Spleen (tissue), 7 donors: Measurements from ENCODE around the gene VTI1A.

Experiments
- CTCF ChIP-seq, 11 experiments: fragments of 200-600 bp in 7 of 11; fragments of 450-650 bp in 4 of 11; sonication (generic) in 4 of 11; IDR thresholded peaks in 8 of 11; conservative IDR thresholded peaks in 3 of 11; 1 replicate in 7 of 11; 2 replicates in 4 of 11; pipeline versions ENCODE4 v1.4.0 to v1.8.0; 2016 to 2021; ENCODE audit warnings: antibody characterized with exemption in 11 of 11, inconsistent platforms in 4 of 11, mild to moderate bottlenecking in 1 of 11
- POLR2A ChIP-seq, 3 donors: fragments of 450-650 bp; IDR thresholded peaks; one replicate each; pipeline ENCODE4 v1.5.1; 2017; ENCODE audit warnings: antibody characterized with exemption in 3 of 3, mild to moderate bottlenecking in 1 of 3
- POLR2AphosphoS5 ChIP-seq, 3 donors: sonication (generic); formaldehyde crosslinking; IDR thresholded peaks; one replicate each; pipeline ENCODE4 v1.5.1; 2017; ENCODE audit warnings: antibody characterized with exemption in 3 of 3
- donor health status: DM: no; HTN: no; CAD: no; lungs with moderate emphysema.
- donor health status: DM: no; HTN: no; CAD: no.
- donor health status: DM: no; HTN: no; CAD: no.

- TF ChIP-seq CTCF (IDR thresholded peaks at IDR 0.05 in 8 of 11, conservative IDR thresholded peaks at IDR 0.05 in 3 of 11) (no peak), POLR2A (IDR thresholded peaks at IDR 0.05) (no peak), POLR2AphosphoS5 (IDR thresholded peaks at IDR 0.05) (no peak)
Observed at GRCh38 chr10:112421731-112422130, 25.3 kb upstream of the VTI1A start.
